Measurements from ENCODE around the gene DNAH5.

DNA sequence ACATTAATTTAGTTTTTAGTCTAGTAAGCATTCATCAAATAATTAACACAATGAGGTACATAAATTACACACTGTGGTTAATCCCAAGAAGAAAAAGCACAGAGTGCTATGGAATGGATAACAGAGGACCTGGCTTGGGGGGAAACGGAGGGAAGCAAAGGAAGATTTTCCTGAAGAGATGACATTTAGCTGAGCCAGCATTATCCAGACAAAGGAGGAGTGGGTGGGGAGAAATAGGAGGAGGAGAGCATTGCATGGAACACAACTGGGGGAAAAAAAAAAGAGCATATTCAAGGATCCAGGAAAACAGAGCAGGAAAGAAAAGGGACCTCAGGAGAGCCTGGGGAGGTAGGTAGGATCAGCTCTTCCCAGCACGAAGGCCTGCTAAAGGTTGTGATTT, 170.8 kb downstream of the DNAH5 start:
- TF ChIP-seq POLR2A (IDR thresholded peaks at IDR 0.05; ENCODE audit: low read depth) = no peak
- no peak for TF ChIP-seq EP300 (IDR thresholded peaks at IDR 0.05)

All from esophagus muscularis mucosa (tissue), 2 donors.